Measurements from ENCODE around the gene DNAJC6.
"Not testable (repeated sequence)": the region's sequence is repeated elsewhere in the genome, so short reads cannot be mapped to it uniquely, and the experiment has no call there.

The DNAJC6 gene

DNA sequence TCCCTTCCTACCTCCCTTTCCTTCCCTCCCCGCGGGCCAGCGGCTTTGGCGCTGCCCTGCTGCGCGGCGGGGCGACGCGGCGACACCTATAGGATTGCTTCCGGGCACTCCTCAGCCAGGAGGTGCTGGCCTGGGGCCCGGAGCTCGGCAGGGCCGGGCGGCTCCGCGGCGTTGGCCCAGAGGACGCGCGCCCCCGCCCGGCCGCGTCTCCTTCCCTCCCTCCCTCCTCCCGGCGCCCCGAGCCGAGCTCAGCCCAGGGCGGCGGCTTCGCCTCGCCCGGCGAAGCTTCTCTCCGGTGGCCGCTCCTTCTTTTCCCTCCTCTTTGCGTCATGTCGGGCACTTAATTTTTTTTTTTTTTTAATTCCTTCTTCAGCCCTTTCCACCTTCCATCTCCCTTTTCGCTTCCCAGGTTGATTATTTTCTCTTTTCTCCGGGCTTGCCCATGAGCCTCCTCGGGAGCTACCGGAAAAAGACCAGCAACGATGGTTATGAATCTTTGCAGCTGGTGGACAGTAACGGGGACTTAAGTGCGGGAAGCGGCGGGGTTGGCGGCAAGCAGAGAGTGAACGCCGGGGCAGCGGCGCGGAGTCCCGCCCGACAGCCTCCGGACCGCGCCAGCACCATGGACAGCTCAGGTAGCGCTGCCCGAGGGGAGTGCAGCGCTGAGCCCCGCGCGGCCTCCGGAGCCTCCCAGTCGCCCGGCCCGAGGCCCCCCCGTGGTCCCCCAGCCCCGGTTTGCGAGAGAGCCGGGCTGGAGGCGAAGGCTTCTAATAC, at the start of gene DNAJC6:
TSS of gene DNAJC6 (plus strand) at position 240 of the 774 bp plus-strand sequence. CDS start at position 443, 203 bp downstream.
- DNase-seq, result peak; percentile 75

DNA sequence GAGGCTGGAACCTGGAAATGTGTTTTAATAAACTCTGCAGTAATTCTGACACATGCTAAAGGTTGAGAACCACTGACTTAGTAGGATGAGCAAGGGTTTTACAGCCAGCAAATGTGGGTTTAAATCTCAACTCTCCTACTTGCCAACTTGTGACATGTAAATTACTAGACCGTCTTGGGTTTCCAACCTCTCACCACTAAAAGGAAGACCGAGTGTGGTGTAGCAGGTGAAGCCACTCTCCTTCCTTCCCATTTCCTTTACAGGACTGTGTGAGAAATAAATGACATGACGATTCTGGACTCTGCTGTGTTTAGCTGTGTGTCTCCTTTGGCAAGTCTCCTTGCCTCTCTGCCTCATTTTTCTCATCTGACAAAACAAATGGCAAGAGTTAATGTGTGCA, 49.5 kb upstream of the DNAJC6 start:
- DNase-seq, result no peak

DNA sequence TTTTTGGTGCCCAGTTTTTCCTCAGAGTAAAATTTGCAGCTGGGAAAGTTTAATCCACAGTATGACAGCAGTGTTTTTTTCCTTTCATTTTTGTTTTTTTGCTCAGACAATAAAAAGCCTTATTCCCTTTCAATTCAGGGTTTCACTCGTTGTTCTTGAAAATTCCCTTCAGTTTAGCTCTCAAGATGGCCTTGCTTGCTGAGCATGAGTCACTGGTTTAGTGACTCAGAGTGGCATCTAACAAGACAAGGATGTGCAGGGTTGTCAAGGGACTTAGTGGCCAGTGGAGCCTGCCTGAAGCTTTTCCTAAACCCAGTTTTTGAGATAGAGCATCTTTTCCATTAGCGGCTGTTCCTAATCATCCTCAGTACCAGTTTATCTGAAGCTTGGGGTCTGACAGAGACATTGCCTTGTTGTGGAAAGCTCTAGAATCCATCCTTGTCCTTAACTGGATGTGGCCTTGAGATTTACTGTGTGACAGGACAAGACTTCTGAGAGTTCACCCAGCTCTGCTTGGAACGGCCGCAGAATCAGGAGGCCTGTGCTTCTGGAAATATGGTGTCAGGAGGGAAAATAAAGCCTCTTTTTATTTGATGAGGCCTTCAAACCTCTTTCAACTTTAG, 48.4 kb upstream of the DNAJC6 start:
- DNase-seq, result no peak

- DNase-seq, result no peak
These were observed 46.1 kb upstream of the DNAJC6 start for GRCh38 chr1:65263286-65263685.

- DNase-seq, result peak; percentile 21
These were observed 45.0 kb upstream of the DNAJC6 start for GRCh38 chr1:65264197-65264929.

DNA sequence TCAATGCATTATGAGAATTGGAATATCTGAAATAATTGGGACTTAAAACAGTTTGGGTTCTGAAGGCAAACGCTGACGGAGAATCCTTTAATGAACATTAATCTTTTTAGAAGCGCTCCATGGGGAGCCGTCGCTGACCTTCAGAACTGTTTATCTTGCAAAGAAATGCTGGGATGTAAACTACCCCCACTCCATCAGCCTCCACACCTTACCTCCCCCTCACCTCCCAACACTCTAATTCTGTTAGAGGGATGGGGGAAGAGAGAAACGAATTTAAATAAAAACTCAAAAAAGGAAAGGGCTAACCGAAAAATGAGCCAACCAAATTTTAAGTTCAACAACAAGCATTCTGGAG, 44.1 kb upstream of the DNAJC6 start:
- no peak for DNase-seq

DNA sequence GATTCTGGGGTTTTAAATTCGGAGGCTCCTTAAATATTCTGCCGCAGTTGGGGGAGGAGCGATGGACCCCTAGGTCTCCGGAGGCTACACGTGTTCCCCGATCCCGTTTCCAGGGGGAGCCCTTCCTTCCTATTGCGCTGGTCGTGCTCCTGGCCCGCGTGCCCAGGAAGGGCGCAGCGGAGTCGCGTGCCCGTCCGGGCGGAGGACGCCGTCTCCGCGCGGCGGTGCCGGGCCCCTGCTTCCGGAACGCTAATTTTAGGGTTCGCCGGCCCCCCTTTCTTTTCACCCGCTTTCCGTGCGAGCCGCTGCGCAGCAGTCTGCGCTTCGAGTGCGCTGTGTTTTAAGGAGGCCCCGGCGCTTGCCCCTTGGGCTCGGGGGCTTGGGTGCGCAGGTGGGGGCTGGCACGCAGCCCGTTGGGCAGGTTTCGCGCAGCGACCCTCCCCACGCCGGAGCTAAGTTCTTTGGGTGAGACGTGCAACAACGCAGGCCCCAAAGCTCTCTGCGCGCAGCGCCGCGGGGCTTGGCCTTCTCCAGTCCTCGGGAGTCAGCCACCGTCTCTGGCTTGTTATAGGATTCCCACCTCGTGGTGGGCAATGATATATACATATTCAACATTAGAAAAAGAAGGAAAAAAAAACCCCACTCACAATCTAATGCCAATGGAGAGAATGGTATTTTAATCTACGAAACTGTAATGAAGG, 43.5 kb upstream of the DNAJC6 start:
- DNase-seq, result peak; percentile 36

DNA sequence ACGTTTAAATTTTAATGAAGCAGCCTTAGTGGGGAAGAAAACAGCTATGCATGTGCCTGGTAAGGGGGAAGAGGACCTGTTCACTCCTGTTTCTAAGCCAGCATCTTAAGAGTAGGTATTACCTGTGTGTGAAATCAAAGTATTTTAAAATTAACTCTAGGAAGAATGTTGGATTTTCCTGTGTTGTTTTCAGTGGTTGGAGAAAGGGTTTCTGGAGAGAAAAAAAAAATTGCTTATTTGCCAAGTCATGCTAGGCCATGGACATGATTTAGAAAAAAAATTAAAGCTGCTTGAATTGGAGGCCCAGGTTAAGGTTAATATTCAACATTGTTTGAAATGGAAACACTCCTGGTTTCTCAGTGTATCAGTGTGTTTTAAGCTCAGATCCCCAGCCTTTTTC, 42.9 kb upstream of the DNAJC6 start:
- DNase-seq, result no peak

GRCh38 chr1:65267271-65267670, 42.1 kb upstream of the DNAJC6 start:
- no peak for DNase-seq

DNA sequence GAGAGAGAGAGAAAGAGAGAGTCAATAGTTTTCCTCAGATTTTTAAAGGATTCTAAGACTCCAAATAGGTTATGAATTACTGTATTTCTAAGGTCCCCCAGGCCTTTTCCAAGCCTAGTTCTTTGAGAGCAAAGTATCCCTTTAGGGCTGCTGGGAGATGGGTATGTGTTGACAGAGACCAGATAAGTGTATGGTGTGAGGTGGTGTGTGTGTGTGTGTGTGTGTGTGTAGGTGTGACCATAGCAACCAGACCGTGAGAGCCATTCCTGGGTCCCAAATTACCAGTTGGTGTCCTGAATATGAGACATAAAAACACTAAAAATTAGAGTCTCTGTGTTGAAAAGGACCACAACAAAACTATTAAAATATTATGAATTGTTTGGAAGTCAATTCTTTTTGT, 41.7 kb upstream of the DNAJC6 start:
- DNase-seq, result no peak

DNA sequence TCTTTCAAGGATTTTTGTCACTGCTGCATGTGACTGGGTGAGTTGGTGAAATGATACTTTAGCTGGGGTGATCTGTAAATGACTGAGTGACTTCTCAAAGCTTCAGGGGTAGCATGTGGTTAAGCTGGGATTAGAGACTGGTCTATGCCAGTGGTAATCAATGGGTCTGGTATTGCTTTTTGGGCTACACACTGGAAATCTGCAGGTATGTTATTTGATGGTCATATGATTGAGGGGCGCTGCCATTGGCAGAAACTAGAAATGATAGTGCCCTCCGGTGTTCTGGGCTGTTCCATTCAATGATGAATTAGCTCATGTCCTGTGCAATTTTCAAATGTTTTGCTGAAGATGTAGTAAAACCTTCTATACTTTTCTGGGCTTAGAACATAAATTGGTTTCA, 39.7 kb upstream of the DNAJC6 start:
- DNase-seq, result no peak

- DNase-seq, result no peak
These were observed 33.0 kb upstream of the DNAJC6 start for GRCh38 chr1:65276197-65276939.

DNA sequence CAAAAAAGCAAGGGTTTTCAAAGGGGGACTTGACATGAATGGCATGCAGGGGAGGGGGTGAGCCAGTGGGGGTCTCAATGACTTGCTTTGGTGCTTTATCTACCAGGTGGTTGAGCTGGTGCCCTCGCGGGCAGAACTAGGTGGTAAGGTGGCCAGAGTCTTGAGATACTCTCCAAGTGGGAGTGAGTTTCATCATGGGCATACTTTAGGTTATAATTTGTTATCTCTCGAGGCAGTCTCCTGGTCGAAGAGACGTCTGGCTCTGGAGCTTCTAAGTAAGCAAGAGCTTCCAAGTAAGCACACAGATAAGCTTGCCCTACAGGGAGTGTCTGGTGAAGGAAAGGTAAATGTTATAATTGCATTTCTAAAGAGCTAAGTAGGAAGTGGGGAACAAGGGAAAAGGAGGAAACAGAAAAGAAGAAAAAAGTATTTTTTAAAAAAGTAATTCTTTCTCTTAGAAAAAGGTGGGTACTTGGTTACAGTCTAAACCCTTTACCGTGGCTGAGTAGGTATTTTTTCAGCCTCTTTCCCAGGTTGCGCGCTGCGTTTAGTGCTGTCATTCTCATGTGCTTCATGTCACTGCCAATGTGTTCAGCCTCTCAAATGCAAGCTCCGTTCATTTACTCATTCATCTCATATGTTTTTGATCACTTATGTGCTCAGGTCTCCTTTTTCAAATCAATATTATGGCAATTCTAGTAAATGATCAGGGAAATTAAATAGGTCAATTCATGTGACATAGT, 31.6 kb upstream of the DNAJC6 start:
- DNase-seq, result no peak

- DNase-seq, result no peak
These were observed 30.8 kb upstream of the DNAJC6 start for GRCh38 chr1:65278376-65279069.

- no peak for DNase-seq
These were observed 30.1 kb upstream of the DNAJC6 start for GRCh38 chr1:65279070-65279779.

DNA sequence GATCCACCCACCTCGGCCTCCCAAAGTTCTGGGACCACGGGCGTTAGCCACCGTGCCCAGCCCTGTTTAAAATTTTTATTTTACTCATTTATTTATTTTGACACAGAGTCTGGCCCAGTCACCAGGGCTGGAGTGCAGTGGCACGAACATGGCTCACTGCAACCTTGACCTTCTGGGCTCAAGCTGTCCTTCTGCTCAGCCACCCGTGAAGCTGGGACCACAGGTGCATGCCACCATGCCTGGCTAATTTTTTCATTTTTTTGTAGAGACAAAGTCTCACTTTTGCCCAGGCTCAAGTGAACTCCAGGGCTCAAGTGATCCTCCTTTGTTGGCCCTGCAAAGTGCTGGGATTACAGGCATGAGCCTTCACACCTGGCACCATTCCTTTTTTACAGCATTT, 27.5 kb upstream of the DNAJC6 start:
- no peak for DNase-seq

- no peak for DNase-seq
These were observed 25.1 kb upstream of the DNAJC6 start for GRCh38 chr1:65284229-65284628.

DNA sequence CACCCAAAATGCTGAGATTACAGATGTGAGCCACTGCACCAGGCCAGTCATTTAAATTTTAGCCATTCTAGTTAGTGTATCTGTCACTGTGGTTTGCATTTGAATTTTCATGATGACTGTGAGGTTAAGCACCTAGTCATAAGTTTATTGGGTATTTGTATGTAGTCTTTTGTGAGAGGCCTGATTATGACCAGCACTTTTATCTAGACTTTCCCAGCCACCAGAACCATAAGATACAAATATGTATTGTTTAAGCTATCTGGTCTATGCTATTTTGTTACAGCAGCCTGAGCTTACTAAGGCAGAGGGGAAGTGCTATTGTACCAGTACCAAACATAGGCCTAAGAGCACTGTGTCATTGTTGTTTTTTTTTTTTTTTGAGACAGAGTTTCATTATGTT, 19.9 kb upstream of the DNAJC6 start:
- DNase-seq, result no peak

DNA sequence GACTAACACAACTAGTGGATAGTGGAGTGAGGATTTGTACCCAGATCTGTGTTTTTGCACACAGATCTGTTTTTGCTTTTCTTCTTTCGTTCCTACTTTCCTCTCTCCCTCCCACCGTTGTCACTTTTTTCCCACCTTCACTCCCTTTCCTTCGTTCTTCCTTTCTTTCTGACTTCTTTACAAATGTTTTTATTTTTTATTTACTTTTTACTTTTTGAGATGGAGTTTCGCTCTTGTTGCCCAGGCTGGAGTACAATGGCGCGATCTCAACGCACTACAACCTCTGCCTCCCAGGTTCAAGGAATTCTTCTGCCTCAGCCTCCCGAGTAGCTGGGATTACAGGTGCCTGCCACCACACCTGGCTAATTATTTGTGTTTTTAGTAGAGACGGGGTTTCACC, 17.5 kb upstream of the DNAJC6 start:
- not testable (repeated sequence) for DNase-seq

GRCh38 chr1:65292861-65293593, 16.3 kb upstream of the DNAJC6 start:
- no peak for DNase-seq

Measured in NCI-H2107 (cell line).